K562 (cell line): Measurements from ENCODE around the gene PMIS2. TPM values are rescaled to one million over a fixed set of nuclear protein-coding genes. Genes with fewer than 3 reads are reported as not detected.

Source experiments
- CREBBP ChIP-seq: IDR thresholded peaks from one replicate; pipeline ENCODE4 v1.6.1; 2012; ENCODE audit warnings: low read depth, mild to moderate bottlenecking, control low read depth, inconsistent platforms, low read length
- CREM ChIP-seq: IDR thresholded peaks from 2 replicates; pipeline ENCODE4 v1.6.1; 2014; ENCODE audit warnings: antibody characterized with exemption, low read depth
- GABPB2 ChIP-seq: fragments of 250-450 bp; sonication (Bioruptor Pico); conservative IDR thresholded peaks from 2 replicates; pipeline ENCODE4 v1.5.1; 2021; ENCODE audit warnings: mild to moderate bottlenecking
- GATA2 ChIP-seq: sonication (generic); formaldehyde crosslinking; IDR thresholded peaks from 2 replicates; pipeline ENCODE4 v1.4.0; 2020; ENCODE audit warnings: mild to moderate bottlenecking, missing genetic modification reagents
- GATAD2A ChIP-seq: fragments of 450-650 bp; IDR thresholded peaks from 2 replicates; pipeline ENCODE4 v1.6.1; 2017
- HDAC6 ChIP-seq: IDR thresholded peaks from 2 replicates; pipeline ENCODE4 v1.6.1; 2012; ENCODE audit warnings: low read depth, mild to moderate bottlenecking, control low read depth, inconsistent platforms, low read length, moderate library complexity
- HNRNPK ChIP-seq: fragments of 200-400 bp; formaldehyde crosslinking; IDR thresholded peaks from one replicate; pipeline ENCODE4 v1.6.1; 2018; ENCODE audit warnings: mild to moderate bottlenecking, low read depth, low read length; ENCODE audit not compliant: poor library complexity, severe bottlenecking
- KLF13 ChIP-seq: fragments of 450-650 bp; IDR thresholded peaks from 2 replicates; pipeline ENCODE4 v1.6.1; 2016; ENCODE audit warnings: missing genetic modification characterization, low read depth, mild to moderate bottlenecking, missing compliant biosample characterization, moderate library complexity, borderline replicate concordance
- MAFF ChIP-seq: IDR thresholded peaks from 2 replicates; pipeline ENCODE4 v1.6.1; 2012; ENCODE audit warnings: low read length, improper control_type of control experiment
- NCOA1 ChIP-seq: fragments of 450-650 bp; IDR thresholded peaks from 2 replicates; pipeline ENCODE4 v1.6.1; 2016; ENCODE audit warnings: low read depth
- SMAD3 ChIP-seq: fragments of 450-650 bp; formaldehyde crosslinking; conservative IDR thresholded peaks from 2 replicates; pipeline ENCODE4 v1.4.0; 2020; ENCODE audit warnings: mild to moderate bottlenecking
- SPI1 ChIP-seq: IDR thresholded peaks from 2 replicates; pipeline ENCODE4 v1.6.1; 2011; ENCODE audit warnings: low read depth, low read length, control low read depth, borderline replicate concordance
- ZNF146 ChIP-seq: IDR thresholded peaks from one replicate; pipeline ENCODE4 v1.6.1; 2018; ENCODE audit warnings: missing compliant biosample characterization; ENCODE audit not compliant: unreplicated experiment
- ZNF253 ChIP-seq: fragments of 250-450 bp; sonication (Bioruptor Pico); conservative IDR thresholded peaks from 2 replicates; pipeline ENCODE4 v1.6.1; 2021; ENCODE audit warnings: mild to moderate bottlenecking
- ZNF445 ChIP-seq: fragments of 250-450 bp; sonication (Bioruptor Pico); IDR thresholded peaks from 2 replicates; pipeline ENCODE4 v1.4.0; 2020; ENCODE audit warnings: low read depth, mild to moderate bottlenecking, moderate library complexity
- polyA plus RNA-seq, 8 experiments: library from polyadenylated mRNA; depleted of rRNA in 4 of 8; stranded (reverse) in 5 of 8; unstranded in 3 of 8; fragments of >200 nt; fragmentation: Nextera tagmentation in 2 of 8; fragmentation: Illumina TruSeq in 1 of 8; extraction: Ambion mirVana in 2 of 8; extraction: Trizol in 1 of 8; gene quantifications; 2 replicates each; pipeline versions ENCODE4 v1.2.1 to v1.2.3, GENCODE V29; 2011 to 2014; ENCODE audit warnings: inconsistent platforms in 1 of 8, missing spikeins in 1 of 8
- total RNA-seq, 7 experiments: library from RNA; depleted of rRNA in 6 of 7; stranded (reverse); fragments of >200 nt in 6 of 7; fragmentation: Illumina TruSeq in 2 of 7; extraction: Trizol in 2 of 7; gene quantifications; 2 replicates each; pipeline versions ENCODE4 v1.2.1 to v1.2.3, GENCODE V29; 2011 to 2021; ENCODE audit warnings: low replicate concordance in 1 of 7
- TF ChIP-seq, protein P1 (sequence below), 2 experiments: fragments of 450-650 bp; IDR thresholded peaks; 2 replicates each; pipeline ENCODE4 v1.6.1; 2016; ENCODE audit warnings: mild to moderate bottlenecking in 2 of 2, borderline replicate concordance in 1 of 2, low read depth in 1 of 2, moderate library complexity in 1 of 2
- TF ChIP-seq, protein P2 (sequence below): fragments of 450-650 bp; IDR thresholded peaks from 2 replicates; pipeline ENCODE4 v1.6.1; 2016
- TF ChIP-seq, protein P3 (sequence below): fragments of 450-650 bp; IDR thresholded peaks from 2 replicates; pipeline ENCODE4 v1.6.1; 2017; ENCODE audit warnings: mild to moderate bottlenecking, moderate library complexity
- TF ChIP-seq, protein P4 (sequence below): fragments of 250-450 bp; sonication (Bioruptor Pico); IDR thresholded peaks from 2 replicates; pipeline ENCODE4 v1.8.0; 2022; ENCODE audit warnings: moderate library complexity, mild to moderate bottlenecking, inconsistent platforms

PMIS2 gene
- total and polyA plus RNA-seq, 9 of the 15 experiments (the other 6 are each of a cell fraction or from before 2014, with no cell fraction given): not detected

DNA sequence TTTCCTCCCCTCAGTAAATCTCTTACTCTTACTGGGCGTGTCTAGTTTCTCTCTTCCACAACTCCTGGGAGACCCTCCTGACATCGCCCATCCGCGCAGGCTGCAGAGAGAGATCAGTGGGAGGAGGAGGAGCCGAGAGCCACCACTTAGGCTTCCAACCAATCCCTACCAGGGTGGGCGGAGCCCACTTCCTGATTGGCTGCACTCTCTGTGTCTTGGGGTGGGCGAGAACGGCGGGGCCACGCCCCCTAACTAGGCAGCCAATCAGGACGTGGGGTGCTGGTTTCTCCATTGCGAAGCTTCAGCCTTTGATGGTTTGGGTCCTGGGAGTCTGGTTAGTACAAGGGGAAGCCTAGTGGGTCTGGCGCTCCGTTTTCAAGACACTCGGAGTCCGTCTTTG is at the start of gene PMIS2 (continued):
- TF ChIP-seq, protein P1, sequence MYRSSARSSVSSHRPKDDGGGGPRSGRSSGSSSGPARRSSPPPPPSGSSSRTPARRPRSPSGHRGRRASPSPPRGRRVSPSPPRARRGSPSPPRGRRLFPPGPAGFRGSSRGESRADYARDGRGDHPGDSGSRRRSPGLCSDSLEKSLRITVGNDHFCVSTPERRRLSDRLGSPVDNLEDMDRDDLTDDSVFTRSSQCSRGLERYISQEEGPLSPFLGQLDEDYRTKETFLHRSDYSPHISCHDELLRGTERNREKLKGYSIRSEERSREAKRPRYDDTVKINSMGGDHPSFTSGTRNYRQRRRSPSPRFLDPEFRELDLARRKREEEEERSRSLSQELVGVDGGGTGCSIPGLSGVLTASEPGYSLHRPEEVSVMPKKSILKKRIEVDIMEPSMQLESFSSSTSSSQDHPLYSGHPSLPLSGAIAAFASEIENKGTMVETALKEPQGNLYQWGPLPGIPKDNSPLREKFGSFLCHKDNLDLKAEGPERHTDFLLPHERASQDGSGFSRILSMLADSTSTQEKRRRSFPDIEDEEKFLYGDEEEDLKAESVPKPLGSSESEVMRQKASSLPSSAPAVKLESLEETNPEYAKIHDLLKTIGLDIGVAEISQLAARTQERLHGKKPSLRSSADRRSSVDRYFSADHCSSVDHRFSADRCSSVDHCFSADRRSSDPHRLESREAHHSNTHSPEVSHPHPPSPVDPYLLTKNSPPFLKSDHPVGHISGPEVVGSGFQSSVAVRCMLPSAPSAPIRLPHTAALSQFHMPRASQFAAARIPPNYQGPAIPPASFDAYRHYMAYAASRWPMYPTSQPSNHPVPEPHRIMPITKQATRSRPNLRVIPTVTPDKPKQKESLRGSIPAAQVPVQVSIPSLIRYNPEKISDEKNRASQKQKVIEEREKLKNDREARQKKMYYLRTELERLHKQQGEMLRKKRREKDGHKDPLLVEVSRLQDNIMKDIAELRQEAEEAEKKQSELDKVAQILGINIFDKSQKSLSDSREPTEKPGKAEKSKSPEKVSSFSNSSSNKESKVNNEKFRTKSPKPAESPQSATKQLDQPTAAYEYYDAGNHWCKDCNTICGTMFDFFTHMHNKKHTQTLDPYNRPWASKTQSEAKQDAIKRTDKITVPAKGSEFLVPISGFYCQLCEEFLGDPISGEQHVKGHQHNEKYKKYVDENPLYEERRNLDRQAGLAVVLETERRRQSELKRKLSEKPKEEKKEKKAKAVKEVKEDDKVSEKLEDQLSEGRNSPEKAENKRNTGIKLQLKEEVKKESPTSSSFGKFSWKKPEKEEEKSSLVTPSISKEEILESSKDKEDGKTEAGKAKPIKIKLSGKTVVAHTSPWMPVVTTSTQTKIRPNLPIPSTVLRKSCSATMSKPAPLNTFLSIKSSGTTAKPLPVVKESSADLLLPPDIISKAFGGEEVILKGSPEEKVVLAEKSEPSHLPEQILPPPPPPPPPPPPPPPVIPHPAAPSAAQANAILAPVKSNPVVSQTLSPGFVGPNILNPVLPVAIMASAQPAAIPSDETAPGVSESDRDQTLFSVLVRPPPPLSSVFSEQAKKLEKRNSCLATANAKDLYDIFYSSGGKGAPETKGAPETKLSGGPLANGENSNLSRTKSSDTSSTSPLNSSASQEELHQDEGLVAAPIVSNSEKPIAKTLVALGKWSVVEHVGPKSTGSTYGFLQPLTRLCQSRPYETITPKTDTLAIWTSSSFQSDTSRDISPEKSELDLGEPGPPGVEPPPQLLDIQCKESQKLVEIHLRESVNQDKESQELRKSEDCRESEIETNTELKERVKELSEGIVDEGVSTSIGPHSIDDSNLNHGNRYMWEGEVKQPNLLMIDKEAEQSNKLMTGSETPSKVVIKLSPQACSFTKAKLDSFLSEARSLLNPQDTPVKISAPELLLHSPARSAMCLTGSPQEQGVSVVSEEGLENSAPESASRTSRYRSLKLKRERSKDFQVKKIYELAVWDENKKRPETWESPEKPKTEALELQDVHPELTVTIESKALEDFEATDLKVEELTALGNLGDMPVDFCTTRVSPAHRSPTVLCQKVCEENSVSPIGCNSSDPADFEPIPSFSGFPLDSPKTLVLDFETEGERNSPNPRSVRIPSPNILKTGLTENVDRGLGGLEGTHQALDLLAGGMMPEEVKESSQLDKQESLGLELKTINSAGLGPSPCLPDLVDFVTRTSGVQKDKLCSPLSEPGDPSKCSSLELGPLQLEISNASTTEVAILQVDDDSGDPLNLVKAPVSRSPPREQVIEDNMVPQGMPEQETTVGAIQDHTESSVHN (IDR thresholded peaks at IDR 0.05; ENCODE audit: borderline replicate concordance in 1 of 2, low read depth in 1 of 2): no peak
- TF ChIP-seq GATAD2A (no peak), NCOA1 (no peak), HNRNPK (no peak), SPI1 (0 out of 2 replicates have a peak, but pooled peaks have one; percentile 4), GABPB2 (no peak), SMAD3 (CRISPR knock-in tag) (no peak), MAFF (no peak), ZNF146 (no peak), ZNF253 (CRISPR knock-in tag) (no peak), ZNF445 (no peak), CREM (no peak), HDAC6 (no peak), GATA2 (no peak), CREBBP (no peak), KLF13 (tag) (no peak)
- TF ChIP-seq, protein P2, sequence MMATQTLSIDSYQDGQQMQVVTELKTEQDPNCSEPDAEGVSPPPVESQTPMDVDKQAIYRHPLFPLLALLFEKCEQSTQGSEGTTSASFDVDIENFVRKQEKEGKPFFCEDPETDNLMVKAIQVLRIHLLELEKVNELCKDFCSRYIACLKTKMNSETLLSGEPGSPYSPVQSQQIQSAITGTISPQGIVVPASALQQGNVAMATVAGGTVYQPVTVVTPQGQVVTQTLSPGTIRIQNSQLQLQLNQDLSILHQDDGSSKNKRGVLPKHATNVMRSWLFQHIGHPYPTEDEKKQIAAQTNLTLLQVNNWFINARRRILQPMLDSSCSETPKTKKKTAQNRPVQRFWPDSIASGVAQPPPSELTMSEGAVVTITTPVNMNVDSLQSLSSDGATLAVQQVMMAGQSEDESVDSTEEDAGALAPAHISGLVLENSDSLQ: peak; percentile 35; the same call in 1 of the 2 replicates
- TF ChIP-seq, protein P3, sequence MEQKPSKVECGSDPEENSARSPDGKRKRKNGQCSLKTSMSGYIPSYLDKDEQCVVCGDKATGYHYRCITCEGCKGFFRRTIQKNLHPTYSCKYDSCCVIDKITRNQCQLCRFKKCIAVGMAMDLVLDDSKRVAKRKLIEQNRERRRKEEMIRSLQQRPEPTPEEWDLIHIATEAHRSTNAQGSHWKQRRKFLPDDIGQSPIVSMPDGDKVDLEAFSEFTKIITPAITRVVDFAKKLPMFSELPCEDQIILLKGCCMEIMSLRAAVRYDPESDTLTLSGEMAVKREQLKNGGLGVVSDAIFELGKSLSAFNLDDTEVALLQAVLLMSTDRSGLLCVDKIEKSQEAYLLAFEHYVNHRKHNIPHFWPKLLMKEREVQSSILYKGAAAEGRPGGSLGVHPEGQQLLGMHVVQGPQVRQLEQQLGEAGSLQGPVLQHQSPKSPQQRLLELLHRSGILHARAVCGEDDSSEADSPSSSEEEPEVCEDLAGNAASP: no peak
- TF ChIP-seq, protein P4, sequence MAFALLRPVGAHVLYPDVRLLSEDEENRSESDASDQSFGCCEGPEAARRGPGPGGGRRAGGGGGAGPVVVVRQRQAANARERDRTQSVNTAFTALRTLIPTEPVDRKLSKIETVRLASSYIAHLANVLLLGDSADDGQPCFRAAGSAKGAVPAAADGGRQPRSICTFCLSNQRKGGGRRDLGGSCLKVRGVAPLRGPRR (CRISPR knock-in tag): no peak
